HG02678 (cell line): ENCODE data around the gene MGLL.
"Not testable (repeated sequence)": the region's sequence is repeated elsewhere in the genome, so short reads cannot be mapped to it uniquely, and the experiment has no call there.

ENCODE experiments used
- ATAC-seq: cut with Tn5 transposase; IDR thresholded peaks from one replicate; pipeline ENCODE4 v1.9.1; 2021; ENCODE audit warnings: mild to moderate bottlenecking, moderate library complexity; ENCODE audit not compliant: unreplicated experiment

Gene MGLL

GRCh38 chr3:127712881-127713771 lies 109.2 kb downstream of the MGLL start:
- no peak for ATAC-seq

- no peak for ATAC-seq
Observed at GRCh38 chr3:127712461-127712860, 109.9 kb downstream of the MGLL start.

GRCh38 chr3:127711896-127712295 lies 110.4 kb downstream of the MGLL start:
- no peak for ATAC-seq

- no peak for ATAC-seq
Observed at GRCh38 chr3:127711021-127711695, 111.2 kb downstream of the MGLL start.

GRCh38 chr3:127710155-127710941 lies 112.0 kb downstream of the MGLL start:
- no peak for ATAC-seq

- no peak for ATAC-seq
Observed at GRCh38 chr3:127709320-127710060, 112.8 kb downstream of the MGLL start.

GRCh38 chr3:127708837-127709236 lies 113.5 kb downstream of the MGLL start:
- no peak for ATAC-seq

- ATAC-seq: no peak
Observed at GRCh38 chr3:127707851-127708411, 114.4 kb downstream of the MGLL start.

- no peak for ATAC-seq
Observed at GRCh38 chr3:127706785-127707351, 115.4 kb downstream of the MGLL start.

- ATAC-seq: no peak
Observed at GRCh38 chr3:127706312-127706711, 116.0 kb downstream of the MGLL start.

GRCh38 chr3:127704840-127705239 lies 117.5 kb downstream of the MGLL start:
- ATAC-seq: not testable (repeated sequence)

- ATAC-seq: no peak
Observed at GRCh38 chr3:127702151-127702578, 120.2 kb downstream of the MGLL start.

GRCh38 chr3:127701280-127701911 lies 120.9 kb downstream of the MGLL start:
- ATAC-seq: no peak

- ATAC-seq: no peak
Observed at GRCh38 chr3:127700406-127700805, 121.9 kb downstream of the MGLL start.

GRCh38 chr3:127699416-127700300 lies 122.7 kb downstream of the MGLL start:
- no peak for ATAC-seq

- ATAC-seq: no peak
Observed at GRCh38 chr3:127698691-127699415, 123.5 kb downstream of the MGLL start.

GRCh38 chr3:127698286-127698685 lies 124.0 kb downstream of the MGLL start:
- ATAC-seq: no peak
